T-cell (primary cell): ENCODE measurements around the gene CTPS1. TPM values are rescaled to one million over a fixed set of nuclear protein-coding genes. Genes with fewer than 3 reads are reported as not detected.

Experiments
- ATAC-seq, 4 experiments: fragments of 200-7000 bp in 3 of 4; fragments of 150-1000 bp in 1 of 4; cut with Tn5 transposase; replicated peaks in 1 of 4; 1 replicate in 3 of 4; 2 replicates in 1 of 4; pipeline ENCODE4 v1.10.0; 2021; ENCODE audit warnings: moderate library complexity in 3 of 4, mild to moderate bottlenecking in 2 of 4, moderate number of reproducible peaks in 1 of 4
- CTCF ChIA-PET, 2 donors: fragments of 300-600 bp; sonication (Branson Sonifier 250); formaldehyde crosslinking; loops; one replicate each; lab custom pipeline; 2022; ENCODE audit warnings: antibody characterized with exemption in 2 of 2; lab: Charles Lee
- POLR2A ChIA-PET, 2 donors: fragments of 300-600 bp; sonication (Branson Sonifier 250); formaldehyde crosslinking; loops; one replicate each; lab custom pipeline; 2022; ENCODE audit warnings: antibody characterized with exemption in 2 of 2; lab: Charles Lee
- DNase-seq, 35 experiments: peaks; one replicate each; pipeline versions ENCODE4 v3.0.0 to v3.0.0-alpha.2; 2013 to 2023
- H3K27ac ChIP-seq: one replicate; pipeline ENCODE4 v1.5.1; 2013; ENCODE audit warnings: low read length
- H3K27me3 ChIP-seq, 2 experiments: replicated peaks in 1 of 2; 1 replicate in 1 of 2; 2 replicates in 1 of 2; pipeline versions ENCODE4 v1.6.1 to v1.7.0; 2013; ENCODE audit warnings: low read length in 1 of 2, mixed read lengths in 1 of 2; ENCODE audit not compliant: control insufficient read depth in 2 of 2, insufficient read depth in 2 of 2; ENCODE audit errors: extremely low read depth in 1 of 2
- H3K36me3 ChIP-seq, 2 donors: 1 replicate in 1 of 2; 2 replicates in 1 of 2; pipeline versions ENCODE4 v1.6.1 to v1.7.0; 2013; ENCODE audit warnings: low read length in 1 of 2; ENCODE audit not compliant: control insufficient read depth in 2 of 2, insufficient read depth in 1 of 2; ENCODE audit errors: extremely low read depth in 1 of 2
- H3K4me1 ChIP-seq, 2 experiments: 1 replicate in 1 of 2; 2 replicates in 1 of 2; pipeline versions ENCODE4 v1.6.1 to v1.7.0; 2013; ENCODE audit warnings: low read length in 2 of 2, mixed read lengths in 1 of 2; ENCODE audit not compliant: insufficient read depth in 2 of 2, control insufficient read depth in 1 of 2; ENCODE audit errors: extremely low read depth in 1 of 2
- H3K4me3 ChIP-seq, 2 donors: 1 replicate in 1 of 2; 2 replicates in 1 of 2; pipeline versions ENCODE4 v1.5.1 to v1.7.0; 2013; ENCODE audit warnings: mild to moderate bottlenecking in 2 of 2, low read length in 1 of 2, moderate library complexity in 1 of 2; ENCODE audit not compliant: control insufficient read depth in 1 of 2; ENCODE audit errors: extremely low read depth in 1 of 2
- H3K9me3 ChIP-seq: 2 replicates; pipeline ENCODE4 v1.7.0; 2013
- H3K27ac Mint-ChIP-seq, 2 donors: one replicate each; pipeline ENCODE4 v1.8.0; 2020 to 2021; ENCODE audit warnings: mild to moderate bottlenecking in 2 of 2, mixed read lengths in 2 of 2
- H3K27me3 Mint-ChIP-seq, 2 donors: one replicate each; pipeline ENCODE4 v1.8.0; 2021 to 2022; ENCODE audit warnings: mixed read lengths in 2 of 2
- H3K36me3 Mint-ChIP-seq: one replicate; pipeline ENCODE4 v1.8.0; 2021; ENCODE audit warnings: mixed read lengths
- H3K4me1 Mint-ChIP-seq, 3 donors: one replicate each; pipeline ENCODE4 v1.8.0; 2020 to 2022; ENCODE audit warnings: mixed read lengths in 3 of 3, mild to moderate bottlenecking in 1 of 3
- H3K4me3 Mint-ChIP-seq, 3 donors: one replicate each; pipeline ENCODE4 v1.8.0; 2020 to 2022; ENCODE audit warnings: mild to moderate bottlenecking in 3 of 3, mixed read lengths in 3 of 3, moderate library complexity in 3 of 3
- H3K9me3 Mint-ChIP-seq, 3 donors: one replicate each; pipeline ENCODE4 v1.8.0; 2020 to 2022; ENCODE audit warnings: mixed read lengths in 3 of 3
- WGBS: methylation state at CpG from one replicate; pipeline ENCODE4 v1.1.5; 2013; ENCODE audit warnings: missing lambda C conversion rate; ENCODE audit not compliant: insufficient coverage; 5-methylcytosine and 5-hydroxymethylcytosine counted together
- total RNA-seq, 35 experiments: library from RNA in 6 of 35; stranded (reverse) in 6 of 35; fragments of 120-200 nt in 1 of 35; gene quantifications; one replicate each; pipeline versions ENCODE4 v1.2.1 to v1.2.4 and lab custom pipeline; 2013 to 2026

Gene CTPS1
- total RNA-seq, 5 donors from 2014 or later (not counting 1 experiment from before 2014, with no cell fraction given), result 26.0 to 57.2 (median 29.1) TPM

DNA sequence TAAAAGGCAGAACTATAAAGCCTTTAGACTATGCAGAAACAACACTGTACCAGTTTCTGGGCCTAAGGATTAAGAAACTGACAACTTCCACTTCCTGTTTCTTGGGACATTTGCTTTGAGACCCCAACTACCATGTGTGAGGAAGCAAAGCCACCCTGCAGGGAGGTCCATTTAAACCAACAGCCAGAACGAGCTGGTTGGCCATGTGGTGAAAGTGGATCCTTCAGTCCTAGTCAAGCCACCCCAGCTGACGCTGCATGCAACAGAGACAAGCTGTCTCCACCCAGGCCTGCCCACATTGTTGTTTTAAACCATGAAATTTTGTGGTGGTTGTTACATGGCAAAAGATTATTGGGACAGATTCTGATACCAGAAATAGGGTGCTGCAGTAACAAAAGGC, 73.8 kb downstream of the CTPS1 start:
- no peaks in the 10 kb centered on the region for H3K9me3 ChIP-seq
- H3K36me3 Mint-ChIP-seq, result peaks cover 63% of the 10 kb centered on the region
- no peaks in the 10 kb centered on the region for H3K4me1 ChIP-seq
- DNase-seq (no peak), ATAC-seq (no peak)
- no peak overlapping the region for H3K4me3 ChIP-seq
- no peak overlapping the region for H3K27ac ChIP-seq
- H3K36me3 ChIP-seq, result peaks cover 3 to 9% of the 10 kb centered on the region in 2 donors
- no peaks in the 10 kb centered on the region for H3K9me3 Mint-ChIP-seq
- no peak overlapping the region for H3K27ac Mint-ChIP-seq
- no peaks in the 10 kb centered on the region for H3K27me3 ChIP-seq
- ChIA-PET CTCF (interaction anchor here in 1 of 2 donors (0.7 kb wide), 1 partner anchor 498 kb away, joined by 3 read pairs; no protein-coding TSS in a partner anchor), POLR2A (no interaction called here)
- no peaks in the 10 kb centered on the region for H3K27me3 Mint-ChIP-seq
- H3K4me3 Mint-ChIP-seq, result no peak overlapping the region
- 71% methylated on average over 2 of the region's 2 CpGs for WGBS
- H3K4me1 Mint-ChIP-seq, result no peaks in the 10 kb centered on the region

DNA sequence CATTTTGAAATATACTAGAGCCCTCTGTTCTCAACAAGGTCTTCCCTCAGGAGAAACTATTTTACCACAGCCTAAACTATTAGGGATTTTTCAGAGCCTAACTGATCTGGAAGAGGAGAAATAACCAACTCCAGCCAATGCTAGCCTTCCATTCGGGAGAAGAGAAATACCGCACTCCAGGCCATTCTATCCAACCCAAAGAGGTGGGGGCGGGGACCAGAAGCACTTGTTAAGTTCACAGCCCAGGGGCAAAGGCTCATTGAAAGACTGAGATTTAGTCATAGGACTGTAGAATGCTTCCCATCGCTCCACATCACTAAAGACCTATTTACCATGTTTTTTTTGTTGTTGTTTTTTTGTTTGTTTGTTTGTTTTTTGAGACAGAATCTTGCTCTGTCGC, 77.4 kb downstream of the CTPS1 start:
- no CpG with 5 or more reads among the region's 5 CpGs for WGBS
- CTCF ChIA-PET, result no interaction called here
- H3K36me3 Mint-ChIP-seq, result peaks cover 70% of the 10 kb centered on the region

More for the DNA sequence above, 77.4 kb downstream of the CTPS1 start:
- no peak for DNase-seq
- H3K27me3 ChIP-seq, result no peaks in the 10 kb centered on the region
- POLR2A ChIA-PET, result no interaction called here
- ATAC-seq, result no peak
- H3K4me1 ChIP-seq, result no peaks in the 10 kb centered on the region
- peaks cover 3 to 4% of the 10 kb centered on the region in 2 donors for H3K36me3 ChIP-seq
- H3K27ac Mint-ChIP-seq, result no peak overlapping the region
- no peak overlapping the region for H3K4me3 Mint-ChIP-seq
- no peak overlapping the region for H3K27ac ChIP-seq
- H3K9me3 Mint-ChIP-seq, result no peaks in the 10 kb centered on the region
- no peak overlapping the region for H3K4me3 ChIP-seq
- no peaks in the 10 kb centered on the region for H3K4me1 Mint-ChIP-seq
- no peaks in the 10 kb centered on the region for H3K9me3 ChIP-seq
- no peaks in the 10 kb centered on the region for H3K27me3 Mint-ChIP-seq

Other genes with a start within 250 kb of the CTPS1 start
- gene KCNQ4, start 195.9 kb upstream of the CTPS1 start, total RNA-seq, result under 1 TPM; 0.10 to 0.35 (median 0.26) TPM
- 10 to 100 TPM; 23.4 to 37.0 (median 28.4) TPM for gene CITED4, start 117.3 kb upstream of the CTPS1 start, total RNA-seq
- gene SLFNL1, start 42.0 kb downstream of the CTPS1 start, total RNA-seq, result under 1 TPM; 0.25 to 0.98 (median 0.82) TPM